ENCODE measurements around the gene UBE2V1. TPM values are rescaled to one million over a fixed set of nuclear protein-coding genes. Genes with fewer than 3 reads are reported as not detected.

Gene UBE2V1
- polyA plus RNA-seq, 1 of the 3 experiments (the other 2 are of a cell fraction): 99.7 TPM

DNA sequence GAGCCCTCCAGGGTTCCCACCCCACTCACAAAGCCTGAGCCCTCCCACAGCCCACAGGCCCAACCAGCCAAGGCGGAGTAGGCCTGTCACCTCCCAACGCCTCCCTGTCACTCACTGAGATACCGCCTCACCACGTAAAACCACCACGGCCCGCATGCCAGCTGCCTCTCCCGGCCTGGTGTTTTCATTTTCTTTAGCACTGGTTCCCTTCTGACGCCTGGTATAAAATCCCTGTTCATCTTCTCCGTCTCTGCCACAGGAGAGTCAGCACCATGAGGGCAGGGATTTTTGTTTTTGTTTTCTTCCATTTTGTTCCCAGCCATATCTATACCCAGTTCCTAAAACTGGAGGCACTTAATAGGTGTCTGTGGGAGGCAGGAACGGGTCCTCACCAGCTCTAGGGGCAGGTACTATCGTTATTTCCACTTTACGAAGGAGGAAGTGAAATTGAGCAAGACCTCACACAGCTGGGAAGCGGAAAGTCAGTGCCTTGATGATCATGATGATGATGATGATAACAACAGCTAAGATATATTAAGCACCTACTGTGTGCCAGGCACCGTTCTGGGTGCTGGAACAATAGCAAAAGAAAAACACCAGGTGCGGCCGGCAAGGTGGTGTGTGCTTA, 71.6 kb downstream of the UBE2V1 start:
- no peaks in the 10 kb centered on the region for H3K9me3 ChIP-seq

DNA sequence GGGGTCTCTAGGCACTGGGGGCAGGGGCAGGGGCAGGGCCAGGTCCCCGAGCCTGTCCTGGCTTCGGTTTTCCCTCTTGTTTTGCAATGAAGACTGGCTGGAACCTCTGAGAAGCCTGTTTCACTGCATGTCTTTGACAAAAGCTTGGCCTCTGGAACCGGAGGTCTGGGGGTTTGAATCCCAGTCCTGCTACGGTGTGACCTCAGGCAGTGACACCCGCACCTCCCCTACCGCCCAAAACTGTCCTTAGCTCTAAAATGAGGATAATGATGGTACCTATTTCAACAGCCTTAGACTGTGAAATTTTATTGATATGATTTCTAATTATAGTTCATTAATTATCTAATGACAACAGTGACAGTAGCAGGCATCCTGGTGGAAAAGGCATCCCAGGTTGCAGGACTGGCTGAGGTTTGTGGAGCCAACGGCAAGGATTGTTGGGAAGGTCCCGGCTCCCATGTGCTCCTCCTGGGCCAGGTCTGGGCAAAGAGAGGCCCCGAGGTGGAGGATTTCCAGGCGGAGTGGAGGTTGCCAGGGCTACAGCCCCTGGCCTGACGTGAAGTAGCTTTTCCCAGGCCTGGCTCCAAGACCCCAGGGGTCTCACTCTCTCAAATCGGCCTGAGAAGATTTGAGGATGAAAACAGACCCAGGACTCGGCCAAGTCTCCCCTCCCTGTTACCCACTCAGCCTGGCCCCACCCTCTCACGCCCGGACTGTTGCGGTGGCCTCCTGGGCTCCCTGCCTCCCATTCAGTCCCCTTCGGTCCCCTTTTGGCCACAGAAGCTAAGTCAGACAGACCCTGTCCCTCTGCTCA, 72.3 kb downstream of the UBE2V1 start:
- peak overlapping the region in 1 of 2 experiments; percentile 16; a peak in 2 of 4 replicates for H3K27ac ChIP-seq (ENCODE audit: low read depth in 2 of 2, low read length in 1 of 2)
- no peaks in the 10 kb centered on the region for H3K27me3 ChIP-seq (ENCODE audit: insufficient read depth)
- ChIA-PET POLR2A (interaction anchor here (1.4 kb wide), 2 partner anchors 14 to 56 kb away, joined by 3 read pairs; no protein-coding TSS in a partner anchor), CTCF (interaction anchor here (0.7 to 5.1 kb wide), 5 partner anchors 10 to 62 kb away, joined by 3 to 26 read pairs (median 6); no protein-coding TSS in a partner anchor)
- no peak for DNase-seq
- no peak overlapping the region for H3K4me3 ChIP-seq (ENCODE audit: low read depth in 2 of 2, low read length in 1 of 2)
- H3K4me2 ChIP-seq: no peak overlapping the region
- H3K9me2 ChIP-seq: no peaks in the 10 kb centered on the region
- no peak overlapping the region for H2AFZ ChIP-seq (ENCODE audit: low read depth)
- no peaks in the 10 kb centered on the region for H3K36me3 ChIP-seq (replicated peaks in 1 of 2; ENCODE audit: control insufficient read depth in 1 of 2, insufficient read depth in 2 of 2, low read length in 1 of 2)
- no peaks in the 10 kb centered on the region for H3K9me3 ChIP-seq
- no peak overlapping the region for H3K9ac ChIP-seq
- peaks cover 3% of the 10 kb centered on the region for H3F3A ChIP-seq (replicated peaks; ENCODE audit: insufficient read depth)
- H4K20me1 ChIP-seq (ENCODE audit: insufficient read depth): no peaks in the 10 kb centered on the region
- H3K79me2 ChIP-seq (ENCODE audit: insufficient read depth): no peaks in the 10 kb centered on the region
- WGBS (ENCODE audit: low lambda C conversion rate): 89% methylated on average over 16 of the region's 17 CpGs
- peaks cover 0 to 21% of the 10 kb centered on the region in 2 experiments; a peak in 1 of 4 replicates for H3K4me1 ChIP-seq (ENCODE audit: control insufficient read depth in 1 of 2, insufficient read depth in 2 of 2, low read depth in 1 of 2, low read length in 1 of 2)
- TF ChIP-seq, protein P1, sequence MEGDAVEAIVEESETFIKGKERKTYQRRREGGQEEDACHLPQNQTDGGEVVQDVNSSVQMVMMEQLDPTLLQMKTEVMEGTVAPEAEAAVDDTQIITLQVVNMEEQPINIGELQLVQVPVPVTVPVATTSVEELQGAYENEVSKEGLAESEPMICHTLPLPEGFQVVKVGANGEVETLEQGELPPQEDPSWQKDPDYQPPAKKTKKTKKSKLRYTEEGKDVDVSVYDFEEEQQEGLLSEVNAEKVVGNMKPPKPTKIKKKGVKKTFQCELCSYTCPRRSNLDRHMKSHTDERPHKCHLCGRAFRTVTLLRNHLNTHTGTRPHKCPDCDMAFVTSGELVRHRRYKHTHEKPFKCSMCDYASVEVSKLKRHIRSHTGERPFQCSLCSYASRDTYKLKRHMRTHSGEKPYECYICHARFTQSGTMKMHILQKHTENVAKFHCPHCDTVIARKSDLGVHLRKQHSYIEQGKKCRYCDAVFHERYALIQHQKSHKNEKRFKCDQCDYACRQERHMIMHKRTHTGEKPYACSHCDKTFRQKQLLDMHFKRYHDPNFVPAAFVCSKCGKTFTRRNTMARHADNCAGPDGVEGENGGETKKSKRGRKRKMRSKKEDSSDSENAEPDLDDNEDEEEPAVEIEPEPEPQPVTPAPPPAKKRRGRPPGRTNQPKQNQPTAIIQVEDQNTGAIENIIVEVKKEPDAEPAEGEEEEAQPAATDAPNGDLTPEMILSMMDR (IDR thresholded peaks at IDR 0.05): no peak
- no peak for TF ChIP-seq FOXJ3 (CRISPR knock-in tag; IDR thresholded peaks at IDR 0.05)
- no peak for TF ChIP-seq MXI1 (IDR thresholded peaks at IDR 0.05; ENCODE audit: low read depth, low read length)
- TF ChIP-seq POLR2AphosphoS5 (IDR thresholded peaks at IDR 0.05; ENCODE audit: low read depth, low read length): no peak
- TF ChIP-seq EZH2phosphoT487 (IDR thresholded peaks at IDR 0.05; ENCODE audit: borderline replicate concordance, low read depth): no peak
- no peak for TF ChIP-seq GATA2 (CRISPR knock-in tag; IDR thresholded peaks at IDR 0.05)

More for the DNA sequence above, 71.6 kb downstream of the UBE2V1 start:
- ChIA-PET CTCF (interaction anchor here (0.6 to 5.1 kb wide), 5 partner anchors 11 to 62 kb away, joined by 3 to 26 read pairs (median 3); no protein-coding TSS in a partner anchor), POLR2A (interaction anchor here (1.4 kb wide), 1 partner anchor 14 kb away, joined by 3 read pairs; no protein-coding TSS in a partner anchor)
- Histone ChIP-seq H3K27me3 (ENCODE audit: insufficient read depth) (no peaks in the 10 kb centered on the region), H3K9me2 (no peaks in the 10 kb centered on the region), H3K79me2 (ENCODE audit: insufficient read depth) (no peaks in the 10 kb centered on the region), H3K27ac (ENCODE audit: low read depth in 2 of 2, low read length in 1 of 2) (peak overlapping the region in 1 of 2 experiments; percentile 16; a peak in 1 of 4 replicates), H3K4me2 (no peak overlapping the region), H3F3A (replicated peaks; ENCODE audit: insufficient read depth) (no peaks in the 10 kb centered on the region), H3K9ac (no peak overlapping the region), H3K36me3 (replicated peaks in 1 of 2; ENCODE audit: control insufficient read depth in 1 of 2, insufficient read depth in 2 of 2, low read length in 1 of 2) (no peaks in the 10 kb centered on the region), H2AFZ (ENCODE audit: low read depth) (no peak overlapping the region), H3K4me1 (ENCODE audit: control insufficient read depth in 1 of 2, insufficient read depth in 2 of 2, low read depth in 1 of 2, low read length in 1 of 2) (peaks cover 0 to 21% of the 10 kb centered on the region in 2 experiments; a peak in 1 of 4 replicates), H3K4me3 (ENCODE audit: low read depth in 2 of 2, low read length in 1 of 2) (no peak overlapping the region), H4K20me1 (ENCODE audit: insufficient read depth) (no peaks in the 10 kb centered on the region)
- DNase-seq: no peak
- WGBS (ENCODE audit: low lambda C conversion rate): 93% methylated on average over 16 of the region's 16 CpGs
- no peak for TF ChIP-seq PBX3 (IDR thresholded peaks at IDR 0.05)
- TF ChIP-seq GABPA (IDR thresholded peaks at IDR 0.05; ENCODE audit: low read depth): no peak
- TF ChIP-seq SMC3 (IDR thresholded peaks at IDR 0.05; ENCODE audit: low read depth, low read length): no peak
- no peak for TF ChIP-seq YY1 (IDR thresholded peaks at IDR 0.05; ENCODE audit: low read depth)
- no peak for TF ChIP-seq SIN3A (IDR thresholded peaks at IDR 0.05; ENCODE audit: borderline replicate concordance, low read depth, low read length)
- no peak for TF ChIP-seq ELF1 (IDR thresholded peaks at IDR 0.05)
- no peak for TF ChIP-seq EZH2phosphoT487 (IDR thresholded peaks at IDR 0.05; ENCODE audit: borderline replicate concordance, low read depth)

Data from SK-N-SH (cell line).